Hepatocyte (in vitro differentiated cells): ENCODE results near the gene LTF.

ENCODE experiments used
- CTCF ChIP-seq: fragments of 200-600 bp; sonication (generic); IDR thresholded peaks from 2 replicates; pipeline ENCODE4 v1.5.1; 2016; ENCODE audit warnings: antibody characterized with exemption, mild to moderate bottlenecking; ENCODE audit not compliant: poor library complexity
- EZH2 ChIP-seq: fragments of 200-600 bp; sonication (generic); IDR thresholded peaks from 2 replicates; pipeline ENCODE4 v1.6.1; 2016; ENCODE audit warnings: antibody characterized with exemption, mild to moderate bottlenecking, borderline replicate concordance

- TF ChIP-seq CTCF (no peak), EZH2 (no peak)
Measured at GRCh38 chr3:46490338-46491084, 25.8 kb upstream of the LTF start.
